ENCODE results near the gene LRRC49. TPM values are rescaled to one million over a fixed set of nuclear protein-coding genes. Genes with fewer than 3 reads are reported as not detected.
"Not testable (repeated sequence)": the region's sequence is repeated elsewhere in the genome, so short reads cannot be mapped to it uniquely, and the experiment has no call there.

LRRC49 gene
- total RNA-seq, 1 experiment from 2014 or later = 9.2 TPM

DNA sequence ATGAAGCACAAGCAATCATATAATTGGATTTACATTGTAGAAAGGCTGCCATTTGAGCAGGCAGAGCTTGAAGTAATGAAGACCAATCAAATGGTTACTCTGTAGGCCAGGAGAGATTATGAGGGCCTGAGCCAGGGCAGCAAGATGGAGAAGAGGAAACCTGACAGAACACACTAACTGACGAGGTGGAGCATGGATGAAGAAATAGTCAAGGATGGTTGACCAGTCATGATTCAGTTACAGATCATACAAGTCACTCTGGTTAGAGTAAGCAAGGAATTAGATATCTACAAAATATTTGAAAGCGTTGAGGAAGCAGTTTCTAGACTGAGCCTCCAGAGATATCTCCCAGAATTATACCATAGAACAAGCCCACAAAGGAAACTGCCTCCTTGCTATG lies 120.8 kb downstream of the LRRC49 start:
- TF ChIP-seq EZH2 (IDR thresholded peaks at IDR 0.05; ENCODE audit: borderline replicate concordance, low read depth, low read length, poor library complexity, severe bottlenecking) (no peak), CTCF (conservative IDR thresholded peaks at IDR 0.05; ENCODE audit: low read depth, low read length) (no peak)
- intact Hi-C loops (cut with micrococcal nuclease; ENCODE audit: unreplicated experiment) = no loop called here
- H3K4me3 ChIP-seq (ENCODE audit: low read depth, low read length, poor library complexity, severe bottlenecking) = no peak overlapping the region
- H3K27ac ChIP-seq (ENCODE audit: low read depth, low read length, poor library complexity, severe bottlenecking) = no peak overlapping the region
- no peaks in the 10 kb centered on the region for H3K4me1 ChIP-seq (ENCODE audit: insufficient read depth, low read length, poor library complexity, severe bottlenecking)
- ChIA-PET CTCF (interaction anchor here (1.1 kb wide), 1 partner anchor 427 kb away, joined by 4 read pairs; no protein-coding TSS in a partner anchor), POLR2A (ENCODE audit: low non-redundant PET) (no interaction called here)
- H3K9me3 ChIP-seq (ENCODE audit: low read depth, low read length, poor library complexity, severe bottlenecking) = no peaks in the 10 kb centered on the region
- H3K27me3 ChIP-seq (replicated peaks; ENCODE audit: insufficient read depth, low read depth, low read length, poor library complexity) = no peaks in the 10 kb centered on the region
- BruUV-seq (replicated peaks) = no TSS peak
- H3K36me3 ChIP-seq (ENCODE audit: insufficient read depth, low read length, poor library complexity, severe bottlenecking) = no peaks in the 10 kb centered on the region
- no peak for DNase-seq (ENCODE audit: low spot score)

- Histone ChIP-seq H3K4me1 (ENCODE audit: insufficient read depth, low read length, poor library complexity, severe bottlenecking) (no peaks in the 10 kb centered on the region), H3K36me3 (ENCODE audit: insufficient read depth, low read length, poor library complexity, severe bottlenecking) (no peaks in the 10 kb centered on the region), H3K27ac (ENCODE audit: low read depth, low read length, poor library complexity, severe bottlenecking) (no peak overlapping the region), H3K27me3 (replicated peaks; ENCODE audit: insufficient read depth, low read depth, low read length, poor library complexity) (no peaks in the 10 kb centered on the region), H3K9me3 (ENCODE audit: low read depth, low read length, poor library complexity, severe bottlenecking) (no peaks in the 10 kb centered on the region), H3K4me3 (ENCODE audit: low read depth, low read length, poor library complexity, severe bottlenecking) (no peak overlapping the region)
- intact Hi-C loops (cut with micrococcal nuclease; ENCODE audit: unreplicated experiment) = no loop called here
- CTCF ChIA-PET = no interaction called here
- TF ChIP-seq EZH2 (IDR thresholded peaks at IDR 0.05; ENCODE audit: borderline replicate concordance, low read depth, low read length, poor library complexity, severe bottlenecking) = no peak
- POLR2A ChIA-PET (ENCODE audit: low non-redundant PET) = no interaction called here
- no peak for DNase-seq (ENCODE audit: low spot score)
- no TSS peak for BruUV-seq (replicated peaks)
Observed at GRCh38 chr15:71015342-71015741, 122.7 kb downstream of the LRRC49 start.

- H3K36me3 ChIP-seq (ENCODE audit: insufficient read depth, low read length, poor library complexity, severe bottlenecking); H3K27ac ChIP-seq (ENCODE audit: low read depth, low read length, poor library complexity, severe bottlenecking); DNase-seq (ENCODE audit: low spot score); CTCF ChIA-PET; intact Hi-C loops (cut with micrococcal nuclease; ENCODE audit: unreplicated experiment); H3K4me1 ChIP-seq (ENCODE audit: insufficient read depth, low read length, poor library complexity, severe bottlenecking); BruUV-seq (replicated peaks); H3K9me3 ChIP-seq (ENCODE audit: low read depth, low read length, poor library complexity, severe bottlenecking); H3K27me3 ChIP-seq (replicated peaks; ENCODE audit: insufficient read depth, low read depth, low read length, poor library complexity); POLR2A ChIA-PET (ENCODE audit: low non-redundant PET); H3K4me3 ChIP-seq (ENCODE audit: low read depth, low read length, poor library complexity, severe bottlenecking): not testable (repeated sequence)
Observed at GRCh38 chr15:71031232-71031631, 138.6 kb downstream of the LRRC49 start.

DNA sequence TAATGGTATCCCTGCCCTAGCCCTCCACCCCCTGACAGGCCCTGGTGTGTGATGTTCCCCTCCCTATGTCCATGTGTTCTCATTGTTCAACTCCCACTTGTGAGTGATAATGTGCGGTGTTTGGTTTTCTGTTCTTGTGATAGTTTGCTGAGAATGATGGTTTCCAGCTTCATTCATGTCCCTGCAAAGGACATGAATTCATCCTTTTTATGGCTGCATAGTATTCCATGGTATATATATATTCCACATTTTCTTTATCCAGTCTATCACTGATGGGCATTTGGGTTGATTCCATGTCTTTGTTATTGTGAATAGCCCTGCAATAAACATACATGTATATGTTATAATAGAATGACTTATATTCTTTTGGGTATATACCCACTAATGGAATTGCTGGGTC lies 142.9 kb downstream of the LRRC49 start:
- DNase-seq (ENCODE audit: low spot score); H3K9me3 ChIP-seq (ENCODE audit: low read depth, low read length, poor library complexity, severe bottlenecking); H3K27ac ChIP-seq (ENCODE audit: low read depth, low read length, poor library complexity, severe bottlenecking); CTCF ChIA-PET; H3K27me3 ChIP-seq (replicated peaks; ENCODE audit: insufficient read depth, low read depth, low read length, poor library complexity); H3K4me3 ChIP-seq (ENCODE audit: low read depth, low read length, poor library complexity, severe bottlenecking); POLR2A ChIA-PET (ENCODE audit: low non-redundant PET); intact Hi-C loops (cut with micrococcal nuclease; ENCODE audit: unreplicated experiment); H3K36me3 ChIP-seq (ENCODE audit: insufficient read depth, low read length, poor library complexity, severe bottlenecking); H3K4me1 ChIP-seq (ENCODE audit: insufficient read depth, low read length, poor library complexity, severe bottlenecking); BruUV-seq (replicated peaks): not testable (repeated sequence)

GRCh38 chr15:71042356-71042922 lies 149.8 kb downstream of the LRRC49 start:
- POLR2A ChIA-PET (ENCODE audit: low non-redundant PET) = no interaction called here
- Histone ChIP-seq H3K4me3 (ENCODE audit: low read depth, low read length, poor library complexity, severe bottlenecking) (no peak overlapping the region), H3K36me3 (ENCODE audit: insufficient read depth, low read length, poor library complexity, severe bottlenecking) (no peaks in the 10 kb centered on the region), H3K4me1 (ENCODE audit: insufficient read depth, low read length, poor library complexity, severe bottlenecking) (no peaks in the 10 kb centered on the region), H3K9me3 (ENCODE audit: low read depth, low read length, poor library complexity, severe bottlenecking) (no peaks in the 10 kb centered on the region), H3K27ac (ENCODE audit: low read depth, low read length, poor library complexity, severe bottlenecking) (no peak overlapping the region), H3K27me3 (replicated peaks; ENCODE audit: insufficient read depth, low read depth, low read length, poor library complexity) (no peaks in the 10 kb centered on the region)
- intact Hi-C loops (cut with micrococcal nuclease; ENCODE audit: unreplicated experiment) = no loop called here
- BruUV-seq (replicated peaks) = no TSS peak
- CTCF ChIA-PET = no interaction called here
- no peak for DNase-seq (ENCODE audit: low spot score)
- no peak for TF ChIP-seq EZH2 (IDR thresholded peaks at IDR 0.05; ENCODE audit: borderline replicate concordance, low read depth, low read length, poor library complexity, severe bottlenecking)
- TF ChIP-seq CTCF (conservative IDR thresholded peaks at IDR 0.05; ENCODE audit: low read depth, low read length) = no peak
